OCI-LY1 (cell line): ENCODE measurements around the gene PTPRT.

Source experiments
- EZH2 ChIP-seq: fragments of 200-600 bp; sonication (generic), shearing (Covaris generic); IDR thresholded peaks from 2 replicates; pipeline ENCODE4 v1.8.0; 2017; ENCODE audit warnings: borderline replicate concordance, mixed run types, mild to moderate bottlenecking, antibody characterized with exemption, low read length, moderate library complexity, mixed read lengths
- TF ChIP-seq, protein P1 (sequence below): fragments of 200-600 bp; sonication (generic), shearing (Covaris generic); IDR thresholded peaks from 2 replicates; pipeline ENCODE4 v1.5.1; 2017; ENCODE audit warnings: mild to moderate bottlenecking, antibody characterized with exemption, low read length, moderate library complexity, mixed read lengths

DNA sequence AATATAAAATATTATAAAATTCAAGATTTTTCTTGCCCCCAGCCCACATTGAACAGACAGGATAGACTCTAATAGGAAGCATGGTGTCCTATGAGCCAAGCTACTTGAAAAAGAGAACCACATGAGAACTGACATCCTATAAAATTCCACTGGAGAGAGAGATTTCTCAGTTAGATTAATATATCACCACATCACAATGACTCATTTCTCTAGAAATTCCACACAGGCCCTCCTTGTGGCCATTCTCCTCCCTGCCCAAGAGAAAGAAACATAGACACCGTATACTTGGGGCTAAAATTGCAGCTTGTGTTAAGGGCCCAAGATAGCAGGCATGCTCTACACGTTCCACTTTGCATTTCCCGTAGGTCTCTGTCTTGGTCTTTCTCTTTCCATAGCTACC, 481.4 kb downstream of the PTPRT start:
- TF ChIP-seq EZH2 = no peak
- TF ChIP-seq, protein P1, sequence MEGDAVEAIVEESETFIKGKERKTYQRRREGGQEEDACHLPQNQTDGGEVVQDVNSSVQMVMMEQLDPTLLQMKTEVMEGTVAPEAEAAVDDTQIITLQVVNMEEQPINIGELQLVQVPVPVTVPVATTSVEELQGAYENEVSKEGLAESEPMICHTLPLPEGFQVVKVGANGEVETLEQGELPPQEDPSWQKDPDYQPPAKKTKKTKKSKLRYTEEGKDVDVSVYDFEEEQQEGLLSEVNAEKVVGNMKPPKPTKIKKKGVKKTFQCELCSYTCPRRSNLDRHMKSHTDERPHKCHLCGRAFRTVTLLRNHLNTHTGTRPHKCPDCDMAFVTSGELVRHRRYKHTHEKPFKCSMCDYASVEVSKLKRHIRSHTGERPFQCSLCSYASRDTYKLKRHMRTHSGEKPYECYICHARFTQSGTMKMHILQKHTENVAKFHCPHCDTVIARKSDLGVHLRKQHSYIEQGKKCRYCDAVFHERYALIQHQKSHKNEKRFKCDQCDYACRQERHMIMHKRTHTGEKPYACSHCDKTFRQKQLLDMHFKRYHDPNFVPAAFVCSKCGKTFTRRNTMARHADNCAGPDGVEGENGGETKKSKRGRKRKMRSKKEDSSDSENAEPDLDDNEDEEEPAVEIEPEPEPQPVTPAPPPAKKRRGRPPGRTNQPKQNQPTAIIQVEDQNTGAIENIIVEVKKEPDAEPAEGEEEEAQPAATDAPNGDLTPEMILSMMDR = no peak
